ENCODE data around the gene LITAF.

- TF ChIP-seq, protein P1, sequence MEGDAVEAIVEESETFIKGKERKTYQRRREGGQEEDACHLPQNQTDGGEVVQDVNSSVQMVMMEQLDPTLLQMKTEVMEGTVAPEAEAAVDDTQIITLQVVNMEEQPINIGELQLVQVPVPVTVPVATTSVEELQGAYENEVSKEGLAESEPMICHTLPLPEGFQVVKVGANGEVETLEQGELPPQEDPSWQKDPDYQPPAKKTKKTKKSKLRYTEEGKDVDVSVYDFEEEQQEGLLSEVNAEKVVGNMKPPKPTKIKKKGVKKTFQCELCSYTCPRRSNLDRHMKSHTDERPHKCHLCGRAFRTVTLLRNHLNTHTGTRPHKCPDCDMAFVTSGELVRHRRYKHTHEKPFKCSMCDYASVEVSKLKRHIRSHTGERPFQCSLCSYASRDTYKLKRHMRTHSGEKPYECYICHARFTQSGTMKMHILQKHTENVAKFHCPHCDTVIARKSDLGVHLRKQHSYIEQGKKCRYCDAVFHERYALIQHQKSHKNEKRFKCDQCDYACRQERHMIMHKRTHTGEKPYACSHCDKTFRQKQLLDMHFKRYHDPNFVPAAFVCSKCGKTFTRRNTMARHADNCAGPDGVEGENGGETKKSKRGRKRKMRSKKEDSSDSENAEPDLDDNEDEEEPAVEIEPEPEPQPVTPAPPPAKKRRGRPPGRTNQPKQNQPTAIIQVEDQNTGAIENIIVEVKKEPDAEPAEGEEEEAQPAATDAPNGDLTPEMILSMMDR (IDR thresholded peaks at IDR 0.05), result no peak
- TF ChIP-seq POLR2A (IDR thresholded peaks at IDR 0.05), result no peak
Observed at GRCh38 chr16:11497851-11498289, 88.8 kb downstream of the LITAF start.

Measured in adrenal gland (tissue), 5 donors.